H1 (cell line): Measurements from ENCODE around the gene KCNK7. TPM values are rescaled to one million over a fixed set of nuclear protein-coding genes. Genes with fewer than 3 reads are reported as not detected.
A peak's percentile ranks its signal among the peaks of the same experiment; 100 is the strongest.

ENCODE experiments used
- CTCF ChIA-PET: fragments of 300-600 bp; sonication (Branson Sonifier 250); formaldehyde crosslinking; loops from one replicate; lab custom pipeline; 2021; ENCODE audit not compliant: partially characterized antibody; lab: Charles Lee
- POLR2A ChIA-PET: fragments of 300-600 bp; sonication (Branson Sonifier 250); formaldehyde crosslinking; loops from one replicate; lab custom pipeline; 2021; ENCODE audit warnings: inconsistent platforms; ENCODE audit not compliant: partially characterized antibody; lab: Charles Lee
- DNase-seq, 2 experiments: peaks; one replicate each; pipeline versions ENCODE4 v3.0.0 to v3.0.0-alpha.2; 2010 to 2022; ENCODE audit warnings: low spot score in 2 of 2, low read depth in 1 of 2, mixed read lengths in 1 of 2
- FAIRE-seq: peaks from 2 replicates; lab custom pipeline; 2011; peaks lifted over from hg19 to GRCh38; lab: Jason Lieb, UNC
- H2AFZ ChIP-seq: 2 replicates; pipeline ENCODE4 v1.8.1; 2012; ENCODE audit warnings: low read length, inconsistent platforms
- H2AK5ac ChIP-seq: 2 replicates; pipeline ENCODE4 v1.6.1; 2013; ENCODE audit warnings: low read depth, low read length
- H2BK120ac ChIP-seq: replicated peaks from 2 replicates; pipeline ENCODE3; 2013; ENCODE audit warnings: low read depth, low read length, inconsistent platforms
- H2BK12ac ChIP-seq: 2 replicates; pipeline ENCODE4 v1.6.1; 2013; ENCODE audit warnings: low read depth, low read length
- H2BK15ac ChIP-seq: 2 replicates; pipeline ENCODE4 v1.6.1; 2013; ENCODE audit warnings: low read length
- H2BK20ac ChIP-seq: 2 replicates; pipeline ENCODE4 v1.6.1; 2013; ENCODE audit warnings: low read length
- H2BK5ac ChIP-seq: 2 replicates; pipeline ENCODE4 v1.6.1; 2013; ENCODE audit warnings: low read depth, low read length
- H3K14ac ChIP-seq: 2 replicates; pipeline ENCODE4 v1.6.1; 2013; ENCODE audit warnings: inconsistent platforms; ENCODE audit not compliant: insufficient read length
- H3K18ac ChIP-seq: 2 replicates; pipeline ENCODE4 v1.6.1; 2013; ENCODE audit warnings: low read length; ENCODE audit errors: extremely low read depth
- H3K23ac ChIP-seq: 2 replicates; pipeline ENCODE4 v1.6.1; 2013; ENCODE audit warnings: inconsistent platforms; ENCODE audit not compliant: insufficient read length
- H3K23me2 ChIP-seq: 2 replicates; pipeline ENCODE4 v1.6.1; 2013; ENCODE audit warnings: low read depth, low read length
- H3K27ac ChIP-seq: 2 replicates; pipeline ENCODE4 v1.6.1; 2011; ENCODE audit warnings: low read depth, low read length, inconsistent platforms
- H3K27me3 ChIP-seq, 4 experiments: replicated peaks in 1 of 4; 1 replicate in 1 of 4; 2 replicates in 3 of 4; pipeline versions ENCODE4 v1.6.1 to v1.8.1; 2011 to 2013; ENCODE audit warnings: low read length in 3 of 4, mild to moderate bottlenecking in 3 of 4, inconsistent platforms in 2 of 4, mixed read lengths in 2 of 4, moderate library complexity in 1 of 4; ENCODE audit not compliant: control insufficient read depth in 3 of 4, insufficient read depth in 3 of 4; ENCODE audit errors: extremely low read depth in 1 of 4
- H3K36me3 ChIP-seq, 4 experiments: 2 replicates each; pipeline versions ENCODE4 v1.6.1 to v1.8.1; 2011 to 2013; ENCODE audit warnings: mild to moderate bottlenecking in 4 of 4, low read length in 3 of 4, moderate library complexity in 2 of 4, control low read depth in 1 of 4, inconsistent platforms in 1 of 4; ENCODE audit not compliant: insufficient read depth in 4 of 4, control insufficient read depth in 2 of 4
- H3K4ac ChIP-seq: replicated peaks from 2 replicates; pipeline ENCODE3; 2013; ENCODE audit warnings: low read length, low read depth, mixed read lengths, inconsistent platforms; ENCODE audit not compliant: insufficient read length
- H3K4me1 ChIP-seq, 4 experiments: replicated peaks in 1 of 4; 1 replicate in 1 of 4; 2 replicates in 3 of 4; pipeline versions ENCODE4 v1.6.1 to v1.8.1; 2011 to 2013; ENCODE audit warnings: low read length in 3 of 4, inconsistent platforms in 2 of 4, mixed read lengths in 1 of 4; ENCODE audit not compliant: insufficient read depth in 4 of 4, control insufficient read depth in 3 of 4
- H3K4me2 ChIP-seq, 2 experiments: 2 replicates each; pipeline versions ENCODE4 v1.6.1 to v1.8.1; 2011 to 2013; ENCODE audit warnings: low read depth in 2 of 2, low read length in 2 of 2, control low read depth in 1 of 2, inconsistent platforms in 1 of 2, mild to moderate bottlenecking in 1 of 2; ENCODE audit not compliant: insufficient read depth in 1 of 2
- H3K4me3 ChIP-seq, 4 experiments: fragments of 200-600, 300-600 bp in 1 of 4; sonication (generic), shearing (Covaris generic), sonication (Bioruptor Twin) in 1 of 4; 2 replicates each; pipeline versions ENCODE4 v1.5.1 to v1.8.1; 2011 to 2016; ENCODE audit warnings: low read length in 4 of 4, low read depth in 3 of 4, control low read depth in 2 of 4, inconsistent platforms in 2 of 4, mild to moderate bottlenecking in 2 of 4, mixed read lengths in 1 of 4, moderate library complexity in 1 of 4; ENCODE audit not compliant: insufficient read depth in 2 of 4; ENCODE audit errors: extremely low read depth in 1 of 4
- H3K56ac ChIP-seq: replicated peaks from 2 replicates; pipeline ENCODE3; 2013; ENCODE audit warnings: low read depth, mild to moderate bottlenecking, mixed read lengths, low read length, inconsistent platforms; ENCODE audit not compliant: insufficient read length
- H3K79me1 ChIP-seq: 2 replicates; pipeline ENCODE4 v1.6.1; 2013; ENCODE audit warnings: low read depth, low read length, control low read depth
- H3K79me2 ChIP-seq, 2 experiments: 2 replicates each; pipeline versions ENCODE4 v1.6.1 to v1.8.1; 2012 to 2013; ENCODE audit warnings: low read length in 2 of 2, mild to moderate bottlenecking in 2 of 2, inconsistent platforms in 1 of 2; ENCODE audit not compliant: insufficient read depth in 2 of 2, control insufficient read depth in 1 of 2
- H3K9ac ChIP-seq, 4 experiments: replicated peaks in 1 of 4; 1 replicate in 1 of 4; 2 replicates in 3 of 4; pipeline versions ENCODE4 v1.6.1 to v1.8.1; 2011 to 2013; ENCODE audit warnings: low read depth in 3 of 4, low read length in 3 of 4, control low read depth in 2 of 4, mild to moderate bottlenecking in 2 of 4, moderate library complexity in 2 of 4, inconsistent platforms in 1 of 4; ENCODE audit errors: extremely low read depth in 1 of 4
- H3K9me3 ChIP-seq, 2 experiments: 2 replicates each; pipeline versions ENCODE4 v1.6.1 to v1.8.1; 2012 to 2013; ENCODE audit warnings: mild to moderate bottlenecking in 2 of 2, moderate library complexity in 2 of 2, control low read depth in 1 of 2, inconsistent platforms in 1 of 2, low read depth in 1 of 2, low read length in 1 of 2, mixed read lengths in 1 of 2; ENCODE audit not compliant: insufficient read depth in 2 of 2
- H4K20me1 ChIP-seq, 2 experiments: replicated peaks in 1 of 2; 2 replicates each; pipeline versions ENCODE3 to v1.8.1; 2011 to 2013; ENCODE audit warnings: inconsistent platforms in 2 of 2, low read length in 2 of 2, mild to moderate bottlenecking in 1 of 2; ENCODE audit not compliant: insufficient read depth in 2 of 2, control insufficient read depth in 1 of 2
- H4K5ac ChIP-seq: 2 replicates; pipeline ENCODE4 v1.6.1; 2013; ENCODE audit warnings: low read length, low read depth, mixed read lengths, inconsistent platforms; ENCODE audit not compliant: insufficient read length
- H4K8ac ChIP-seq: 2 replicates; pipeline ENCODE4 v1.8.0; 2013; ENCODE audit warnings: mild to moderate bottlenecking, moderate library complexity, low read length, inconsistent platforms; ENCODE audit not compliant: insufficient read depth; ENCODE audit errors: extremely low read depth
- H4K91ac ChIP-seq: replicated peaks from 2 replicates; pipeline ENCODE3; 2013; ENCODE audit warnings: low read length, mixed read lengths, inconsistent platforms; ENCODE audit not compliant: insufficient read length
- CTBP2 ChIP-seq: IDR thresholded peaks from 2 replicates; pipeline ENCODE4 v1.7.0; 2011; ENCODE audit warnings: borderline replicate concordance, mild to moderate bottlenecking, moderate library complexity, mixed read lengths, low read length; ENCODE audit not compliant: insufficient read depth, insufficient read length
- HDAC2 ChIP-seq, 2 experiments: fragments of 300-600 bp in 1 of 2; sonication (generic) in 1 of 2; IDR thresholded peaks; 2 replicates each; pipeline ENCODE4 v1.6.1; 2011 to 2012; ENCODE audit warnings: low read depth in 2 of 2, low read length in 2 of 2, mild to moderate bottlenecking in 2 of 2, moderate library complexity in 2 of 2, borderline replicate concordance in 1 of 2, inconsistent platforms in 1 of 2
- JUND ChIP-seq: IDR thresholded peaks from 2 replicates; pipeline ENCODE4 v1.6.1; 2011; ENCODE audit warnings: mild to moderate bottlenecking, improper control_type of control experiment, low read length
- KDM4A ChIP-seq: IDR thresholded peaks from one replicate; pipeline ENCODE4 v1.7.1; 2012; ENCODE audit warnings: low read depth, mild to moderate bottlenecking, moderate library complexity, low read length, inconsistent platforms; ENCODE audit not compliant: severe bottlenecking
- NANOG ChIP-seq: IDR thresholded peaks from 2 replicates; pipeline ENCODE4 v1.6.1; 2011; ENCODE audit warnings: low read length, low read depth, mild to moderate bottlenecking, inconsistent platforms; ENCODE audit not compliant: insufficient read depth, poor library complexity, severe bottlenecking
- NRF1 ChIP-seq: IDR thresholded peaks from 2 replicates; pipeline ENCODE4 v1.6.1; 2011; ENCODE audit warnings: mild to moderate bottlenecking, low read depth, low read length, improper control_type of control experiment
- PHF8 ChIP-seq: fragments of 200-600 bp; sonication (generic); conservative IDR thresholded peaks from 2 replicates; pipeline ENCODE4 v1.7.1; 2012; ENCODE audit warnings: low read depth, mild to moderate bottlenecking, inconsistent platforms, low read length, moderate library complexity
- POLR2A ChIP-seq, 2 experiments: IDR thresholded peaks; 1 replicate in 1 of 2; 2 replicates in 1 of 2; pipeline ENCODE4 v1.6.1; 2011; ENCODE audit warnings: low read depth in 2 of 2, low read length in 2 of 2, mild to moderate bottlenecking in 2 of 2; ENCODE audit errors: control extremely low read depth in 1 of 2
- POLR2AphosphoS5 ChIP-seq: IDR thresholded peaks from 2 replicates; pipeline ENCODE4 v1.6.1; 2011; ENCODE audit warnings: low read depth, low read length
- SIRT6 ChIP-seq: IDR thresholded peaks from one replicate; pipeline ENCODE4 v1.7.1; 2012; ENCODE audit warnings: low read length, inconsistent platforms
- TAF1 ChIP-seq: IDR thresholded peaks from 2 replicates; pipeline ENCODE4 v1.6.1; 2011; ENCODE audit warnings: mild to moderate bottlenecking, low read depth, low read length
- WGBS, 2 experiments: shearing (Covaris generic) in 1 of 2; methylation state at CpG; one replicate each; pipeline versions ENCODE4 v1.1.6 to v1.1.7; 2013 to 2015; ENCODE audit warnings: low lambda C conversion rate in 2 of 2, mixed read lengths in 2 of 2, inconsistent platforms in 1 of 2, low coverage in 1 of 2, missing lambda C conversion rate in 1 of 2; ENCODE audit not compliant: insufficient replicate concordance in 2 of 2, insufficient coverage in 1 of 2, insufficient read length in 1 of 2; ENCODE audit errors: extremely low coverage in 1 of 2, missing lambda C conversion rate in 1 of 2; 5-methylcytosine and 5-hydroxymethylcytosine counted together
- polyA plus RNA-seq, 7 experiments: library from polyadenylated mRNA; depleted of rRNA in 3 of 7; stranded (reverse) in 5 of 7; unstranded in 2 of 7; fragments of >200 nt in 5 of 7; fragments of 200-250 nt in 2 of 7; gene quantifications; 1 replicate in 5 of 7; 2 replicates in 1 of 7; 4 replicates in 1 of 7; pipeline versions ENCODE4 v1.2.1 to v1.2.3, GENCODE V29; 2011 to 2013; ENCODE audit warnings: missing spikeins in 2 of 7, mixed read lengths in 2 of 7
- total RNA-seq: library from RNA; stranded (reverse); fragmentation: NEBNext Ultra II Directional; extraction: Animal tissue kit (Norgen Biotek cat#: 25700); gene quantifications from 2 replicates; pipeline ENCODE4 v1.2.1, GENCODE V29; 2021

Gene KCNK7
- total and polyA plus RNA-seq, 2 of the 8 experiments (the other 6 are each of a cell fraction or from before 2014, with no cell fraction given), result 0.74 to 1.0 TPM

DNA sequence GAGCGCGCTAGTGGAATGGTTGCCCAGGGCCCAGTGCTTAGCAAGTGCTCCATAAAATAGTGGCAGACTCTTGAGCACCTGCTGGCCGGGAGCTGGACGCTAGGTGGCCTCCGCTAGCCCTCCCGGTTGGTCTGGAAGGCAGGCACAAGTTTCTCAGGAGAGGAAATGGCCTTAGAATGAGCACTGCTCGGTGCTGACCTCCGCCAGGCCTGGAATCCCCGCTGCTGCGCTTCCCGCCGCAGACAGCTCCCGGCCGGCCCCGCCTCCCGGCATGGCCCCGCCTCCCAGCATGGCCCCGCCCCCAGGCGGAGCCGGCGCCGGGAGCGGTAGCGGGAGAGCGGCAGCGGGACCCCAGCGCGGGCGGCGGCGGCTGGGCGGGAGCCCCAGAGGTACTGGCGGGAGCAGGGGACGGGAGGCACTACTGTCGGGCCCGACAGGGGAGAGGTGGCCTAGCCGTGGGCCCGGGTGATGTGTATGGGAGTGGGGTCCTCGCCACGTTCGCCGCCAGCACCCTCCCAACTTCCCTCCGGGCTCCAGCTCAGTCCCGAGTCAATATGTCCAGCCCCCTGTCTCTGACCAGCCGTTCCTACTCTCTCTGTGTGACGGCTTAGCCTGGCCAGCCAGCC lies 42.3 kb upstream of the KCNK7 start, which contains the start of gene SIPA1:
TSS of gene SIPA1 (plus strand) at position 308 of the 626 bp plus-strand sequence. CDS start 2,821 bp downstream, outside the sequence.
- peak within 1 kb of the TSS; percentile 86; the same call in 1 of the 2 replicates for H4K8ac ChIP-seq
- no peaks in the 10 kb centered on the region for H3K9me3 ChIP-seq
- no peak within 1 kb of the TSS for H3K23ac ChIP-seq
- H4K91ac ChIP-seq, result peak within 1 kb of the TSS; percentile 41
- peak within 1 kb of the TSS; percentile 14; the same call in 1 of the 2 replicates for H3K27ac ChIP-seq
- peak within 1 kb of the TSS; percentile 62; the same call in 1 of the 2 replicates for H3K18ac ChIP-seq
- peak within 1 kb of the TSS; percentile 6 to 52 (median 43); a peak in 5 of 7 replicates for H3K9ac ChIP-seq
- peak within 1 kb of the TSS; percentile 75; the same call in 1 of the 2 replicates for H2BK12ac ChIP-seq
- peak within 1 kb of the TSS; percentile 53 for H3K4ac ChIP-seq
- peak within 1 kb of the TSS; percentile 95; the same call in 1 of the 2 replicates for H2BK5ac ChIP-seq
- H3K56ac ChIP-seq, result peak within 1 kb of the TSS; percentile 80
- 11% methylated on average over 18 of the region's 46 CpGs; no CpG with 5 or more reads in 1 of the 2 experiments for WGBS, 2 experiments
- H2BK15ac ChIP-seq, result peak within 1 kb of the TSS; percentile 72; the same call in 1 of the 2 replicates
- H3K4me3 ChIP-seq, result peak within 1 kb of the TSS; percentile 32 to 71 (median 66)
- H3K79me2 ChIP-seq, result no peaks in the 10 kb centered on the region
- peak within 1 kb of the TSS; percentile 62 to 91 for H3K4me2 ChIP-seq
- peaks cover 2 to 31% (median 18%) of the 10 kb centered on the region in 4 experiments; a peak in 6 of 8 replicates for H3K36me3 ChIP-seq
- H3K27me3 ChIP-seq, result peaks cover 0 to 4% (median 2%) of the 10 kb centered on the region in 4 experiments; a peak in 2 of 7 replicates
- H3K4me1 ChIP-seq, result peaks cover 3 to 26% (median 17%) of the 10 kb centered on the region in 4 experiments
- FAIRE-seq, result peak; percentile 36
- CTCF ChIA-PET, result interaction anchor here (0.6 to 2.5 kb wide), 18 partner anchors 9 to 332 kb away, joined by 3 to 21 read pairs (median 5); partner anchors contain the start of genes PCNX3 and RELA
- H2AFZ ChIP-seq, result no peak within 1 kb of the TSS
- H4K20me1 ChIP-seq, result peaks cover 0 to 7% of the 10 kb centered on the region in 2 experiments
- H2BK120ac ChIP-seq, result no peak within 1 kb of the TSS
- peaks cover 8% of the 10 kb centered on the region; the same call in 1 of the 2 replicates for H3K23me2 ChIP-seq
- no peak within 1 kb of the TSS for H3K14ac ChIP-seq
- peaks cover 4% of the 10 kb centered on the region; the same call in 1 of the 2 replicates for H3K79me1 ChIP-seq
- H2AK5ac ChIP-seq, result no peak within 1 kb of the TSS
- DNase-seq, result peak; percentile 83 to 94
- no peak within 1 kb of the TSS for H4K5ac ChIP-seq
- no peak within 1 kb of the TSS for H2BK20ac ChIP-seq
- POLR2A ChIA-PET, result interaction anchor here (0.8 to 6.9 kb wide), 23 partner anchors 9 to 604 kb away, joined by 3 to 55 read pairs (median 5); partner anchors contain the start of genes KAT5, MUS81, PCNX3 and RELA
- TF ChIP-seq POLR2A (IDR thresholded peaks at IDR 0.05; ENCODE audit: control extremely low read depth in 1 of 2, low read depth in 2 of 2, low read length in 2 of 2) (peak in 1 of 2 experiments; percentile 74; a peak in 2 of 3 replicates), HDAC2 (IDR thresholded peaks at IDR 0.05; ENCODE audit: borderline replicate concordance in 1 of 2, low read depth in 2 of 2, low read length in 2 of 2) (no peak; a peak in 1 of 4 replicates), PHF8 (0 out of 2 replicates have a peak, but pooled peaks have one; percentile 42), SIRT6 (no peak), CTBP2 (no peak), NRF1 (no peak), POLR2AphosphoS5 (peak; percentile 73), NANOG (no peak), KDM4A (peak; percentile 33), JUND (no peak), TAF1 (peak; percentile 87)
